GM03348 (cell line): ENCODE data around the gene DRGX.

Experiments
- DNase-seq: peaks from one replicate; pipeline ENCODE4 v3.0.0; 2012; ENCODE audit warnings: low spot score

Gene DRGX

GRCh38 chr10:49381111-49381900 lies 14.6 kb downstream of the DRGX start:
- no peak for DNase-seq

- DNase-seq: no peak
Observed at GRCh38 chr10:49379596-49380410, 16.1 kb downstream of the DRGX start.

- DNase-seq: no peak
Observed at GRCh38 chr10:49377256-49377655, 18.6 kb downstream of the DRGX start.

GRCh38 chr10:49375611-49376010 lies 20.3 kb downstream of the DRGX start:
- no peak for DNase-seq

GRCh38 chr10:49374740-49375139 lies 21.1 kb downstream of the DRGX start:
- DNase-seq: no peak

GRCh38 chr10:49373361-49373760 lies 22.5 kb downstream of the DRGX start:
- DNase-seq: no peak

- no peak for DNase-seq
Observed at GRCh38 chr10:49371967-49372366, 23.9 kb downstream of the DRGX start.

- no peak for DNase-seq
Observed at GRCh38 chr10:49370326-49371100, 25.4 kb downstream of the DRGX start.

GRCh38 chr10:49369216-49370162 lies 26.4 kb downstream of the DRGX start:
- no peak for DNase-seq

GRCh38 chr10:49368256-49368655 lies 27.6 kb downstream of the DRGX start:
- DNase-seq: no peak

- DNase-seq: no peak
Observed at GRCh38 chr10:49367600-49367999, 28.3 kb downstream of the DRGX start.

- DNase-seq: no peak
Observed at GRCh38 chr10:49366460-49366859, 29.4 kb downstream of the DRGX start.

- no peak for DNase-seq
Observed at GRCh38 chr10:49365675-49366415, 30.0 kb downstream of the DRGX start.

- no peak for DNase-seq
Observed at GRCh38 chr10:49365275-49365674, 30.6 kb downstream of the DRGX start.

GRCh38 chr10:49364747-49365146 lies 31.1 kb downstream of the DRGX start:
- no peak for DNase-seq

- DNase-seq: no peak
Observed at GRCh38 chr10:49364051-49364450, 31.8 kb downstream of the DRGX start.

GRCh38 chr10:49363309-49364031 lies 32.4 kb downstream of the DRGX start:
- no peak for DNase-seq

GRCh38 chr10:49362596-49363260 lies 33.2 kb downstream of the DRGX start:
- no peak for DNase-seq
